HK-2 (cell line): ENCODE data around the gene MYO1E.
"Not testable (repeated sequence)": the region's sequence is repeated elsewhere in the genome, so short reads cannot be mapped to it uniquely, and the experiment has no call there.

Experiments used
- DNase-seq: peaks from one replicate; pipeline ENCODE4 v3.0.0-alpha.2; 2018; ENCODE audit not compliant: unreplicated experiment

The MYO1E gene

DNA sequence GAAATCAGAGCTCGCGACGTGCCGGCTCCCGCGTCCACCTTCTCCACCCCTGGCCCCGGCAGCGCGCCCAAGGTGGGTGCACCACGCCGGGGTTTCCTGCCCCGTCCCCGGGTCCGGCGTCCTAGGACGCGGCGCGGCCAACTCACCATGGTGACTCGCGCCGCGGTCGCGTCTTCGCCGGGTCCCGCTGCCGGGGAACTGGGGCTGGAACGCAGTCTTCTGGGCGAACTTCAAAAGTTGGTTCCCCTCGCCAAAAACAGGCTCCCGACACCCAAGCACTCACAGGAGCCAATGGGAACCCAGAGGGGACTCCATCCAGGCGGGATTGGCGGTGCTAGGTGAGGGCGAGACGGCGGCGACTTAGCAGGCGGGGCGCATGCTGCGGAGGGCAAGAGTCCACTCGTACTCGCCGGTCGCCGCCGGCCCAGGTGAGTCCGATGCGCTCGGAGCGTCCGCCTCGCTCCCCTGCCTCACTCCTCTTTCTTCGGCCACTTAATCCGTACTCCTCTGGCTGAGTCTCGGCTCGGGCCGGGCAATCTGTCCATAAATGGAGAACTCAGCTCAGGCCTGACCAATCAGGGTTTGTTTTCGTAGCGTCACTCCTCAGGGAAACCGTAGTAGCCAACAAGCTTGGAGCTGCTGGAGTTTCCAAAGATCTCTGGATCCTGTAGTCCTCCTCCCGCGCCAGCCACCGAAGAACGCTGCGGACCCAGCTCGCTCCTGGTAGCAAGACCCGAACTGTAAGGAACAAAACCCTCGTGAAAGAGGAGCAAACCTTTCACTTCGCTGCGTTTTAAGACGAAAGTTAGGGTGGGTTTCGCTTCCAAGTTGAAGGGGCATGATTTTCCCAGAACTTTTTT is at the start of gene MYO1E:
TSS of gene MYO1E (minus strand) at position 520 of the 860 bp plus-strand sequence. CDS start at position 149, 371 bp downstream.
- peak; percentile 88 for DNase-seq

GRCh38 chr15:59420986-59421618 is 48.4 kb upstream of the MYO1E start:
- DNase-seq = no peak

GRCh38 chr15:59420108-59420507 is 47.4 kb upstream of the MYO1E start:
- no peak for DNase-seq

GRCh38 chr15:59419170-59419569 is 46.5 kb upstream of the MYO1E start:
- no peak for DNase-seq

DNA sequence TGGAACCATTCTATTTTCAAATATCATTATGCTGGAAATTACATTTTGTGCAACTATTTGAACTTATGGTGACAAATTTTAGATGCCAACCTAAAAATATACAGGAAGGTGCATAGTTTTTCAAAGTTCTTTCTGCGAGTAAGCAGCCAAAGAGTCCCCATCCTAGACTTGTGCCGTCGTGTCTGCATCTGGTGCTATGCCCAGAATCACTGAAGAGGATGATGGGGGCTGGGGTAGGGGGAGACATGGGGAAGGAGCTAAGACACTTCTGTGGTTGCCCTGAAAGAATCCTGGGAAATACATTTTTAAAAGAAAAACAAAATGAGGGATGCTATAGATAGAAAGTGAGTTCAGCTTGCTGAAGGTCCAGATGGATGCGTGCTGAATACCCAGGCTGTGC is 44.1 kb upstream of the MYO1E start:
- DNase-seq = no peak

DNA sequence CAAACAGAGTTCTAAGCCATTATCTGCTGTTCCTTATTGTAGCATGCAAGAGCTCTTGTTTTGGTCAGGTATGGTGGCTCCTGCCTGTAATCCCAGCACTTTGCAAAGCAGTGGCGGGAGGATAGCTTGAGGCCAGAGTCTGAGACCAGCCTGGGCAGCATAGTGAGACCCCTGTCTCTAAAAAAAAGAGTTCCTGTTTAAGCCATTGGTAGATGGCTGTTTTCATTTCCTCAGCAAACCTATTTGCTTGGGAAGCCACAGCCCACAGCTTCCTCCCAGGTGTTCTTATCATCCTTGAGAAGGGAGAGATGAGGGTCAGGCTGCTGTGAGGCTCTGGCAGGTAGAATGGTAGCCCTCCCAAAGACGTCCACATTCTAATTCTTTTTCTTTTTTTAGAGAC is 40.9 kb upstream of the MYO1E start:
- no peak for DNase-seq

DNA sequence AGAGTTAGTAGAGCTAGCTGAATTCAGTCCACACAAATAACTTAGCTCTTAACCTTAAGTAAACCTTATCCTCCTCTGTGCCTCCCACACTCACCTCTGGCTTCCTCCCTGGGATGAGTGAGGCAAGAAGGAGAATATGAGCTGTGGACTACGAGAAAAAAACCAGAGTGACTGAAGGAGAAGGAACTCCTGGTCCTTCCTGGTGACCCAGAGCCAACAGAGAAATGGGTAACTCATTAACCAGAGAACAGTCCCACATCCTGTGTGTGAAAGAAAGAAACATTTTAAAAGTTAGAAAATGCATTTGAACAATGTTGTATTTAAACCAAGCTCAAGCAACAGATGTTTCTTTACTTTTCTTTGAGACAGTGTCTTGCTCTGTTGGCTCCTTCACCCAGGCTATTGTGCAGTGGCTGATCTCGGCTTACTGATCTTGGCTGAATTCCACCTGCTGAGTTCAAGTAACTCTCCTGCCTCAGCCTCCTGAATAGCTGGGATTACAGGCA is 37.8 kb upstream of the MYO1E start:
- peak; percentile 30 for DNase-seq

DNA sequence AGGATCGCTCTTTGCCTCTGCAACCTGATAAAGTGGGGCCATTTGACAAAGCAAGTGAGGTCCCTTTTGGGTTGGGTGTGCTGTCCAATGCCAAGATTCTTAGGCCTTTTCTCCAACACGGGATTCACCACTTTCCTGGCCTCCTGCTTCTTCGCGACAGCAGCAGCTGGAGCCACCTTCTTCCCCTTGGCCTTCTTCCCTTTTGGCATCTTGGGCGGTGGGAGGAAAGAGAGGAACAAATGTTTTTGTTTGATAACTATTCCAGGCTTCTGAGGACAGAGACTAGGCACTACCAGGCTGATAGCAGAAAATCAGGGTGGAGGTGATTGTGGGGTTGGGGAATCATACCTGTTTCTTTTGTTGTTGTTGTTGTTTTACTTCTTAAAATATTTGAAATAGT is 35.3 kb upstream of the MYO1E start:
- DNase-seq = no peak

- DNase-seq = no peak
Observed at GRCh38 chr15:59406446-59406845, 33.8 kb upstream of the MYO1E start.

- no peak for DNase-seq
Observed at GRCh38 chr15:59405079-59405478, 32.4 kb upstream of the MYO1E start.

- DNase-seq = no peak
Observed at GRCh38 chr15:59401824-59402569, 29.3 kb upstream of the MYO1E start.

DNA sequence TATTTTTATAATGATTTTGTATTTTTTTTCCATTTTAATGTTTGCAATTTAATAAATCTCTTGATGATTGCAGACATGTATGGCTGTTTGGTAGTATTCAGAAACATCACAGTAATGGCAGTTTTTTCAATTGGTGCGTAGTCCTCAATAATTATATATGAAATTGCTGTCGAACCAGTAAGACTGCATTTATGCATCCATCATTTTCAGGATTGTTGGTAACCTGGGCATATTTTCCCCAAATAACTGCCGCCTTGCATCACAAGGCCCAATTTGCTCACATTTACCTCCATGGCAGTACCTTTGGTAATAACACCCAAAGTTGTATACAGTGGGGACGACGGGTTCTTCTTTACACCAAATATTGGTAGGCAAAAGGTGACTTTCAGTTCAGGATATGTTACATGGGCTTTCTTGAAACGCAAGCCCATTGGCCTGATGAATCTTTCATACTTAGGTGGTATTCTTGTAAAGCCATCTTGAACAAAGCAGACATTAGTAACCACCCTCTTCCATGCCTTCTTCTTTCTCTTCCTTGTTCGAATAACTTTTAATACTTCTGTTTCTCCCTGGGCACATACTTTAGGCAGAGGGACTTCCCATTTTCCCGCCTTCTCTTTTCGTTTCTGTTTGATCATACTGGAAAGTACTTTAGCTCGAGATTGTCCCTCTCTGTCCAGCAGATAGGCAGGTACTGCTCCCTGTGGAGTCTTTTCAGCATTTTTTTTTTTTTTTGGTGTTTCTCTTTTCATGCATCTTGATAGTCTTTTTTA is 28.6 kb upstream of the MYO1E start:
- not testable (repeated sequence) for DNase-seq

DNA sequence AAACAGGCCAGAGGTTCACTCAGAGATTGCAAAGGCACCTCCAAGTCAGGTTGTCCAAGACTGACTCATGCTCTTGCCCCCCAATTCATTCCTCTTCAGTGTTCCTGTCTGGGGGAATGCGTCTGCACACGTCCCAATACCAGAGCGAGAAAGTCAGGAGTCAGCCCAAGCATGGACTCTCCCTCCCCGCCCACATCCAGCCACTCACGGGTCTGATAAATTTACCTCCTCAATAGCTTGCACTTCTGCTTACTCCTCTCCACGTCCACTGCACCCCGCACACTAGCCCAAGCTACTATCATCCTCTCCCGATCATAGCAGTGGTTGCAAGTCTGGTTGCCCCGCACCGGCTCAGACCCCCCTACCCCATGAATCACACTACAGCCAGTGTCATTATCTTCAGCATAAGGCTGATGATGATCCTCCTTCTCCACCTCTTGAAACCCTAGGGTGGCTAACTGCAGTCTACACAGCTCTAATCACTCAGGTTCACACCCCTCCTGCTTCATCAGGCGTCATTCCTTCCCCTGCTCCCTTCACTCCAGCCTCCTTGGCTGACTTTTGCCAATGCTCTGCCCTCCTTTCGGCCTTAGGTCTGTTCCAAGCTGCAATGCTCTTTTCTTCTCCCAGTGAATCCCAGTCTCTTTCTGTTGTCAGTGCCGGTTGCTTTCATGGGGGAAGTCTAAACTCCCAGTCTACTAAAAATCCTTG is 27.6 kb upstream of the MYO1E start:
- DNase-seq = no peak

- no peak for DNase-seq
Observed at GRCh38 chr15:59399465-59400102, 26.9 kb upstream of the MYO1E start.

GRCh38 chr15:59398220-59398619 is 25.5 kb upstream of the MYO1E start:
- DNase-seq = no peak

DNA sequence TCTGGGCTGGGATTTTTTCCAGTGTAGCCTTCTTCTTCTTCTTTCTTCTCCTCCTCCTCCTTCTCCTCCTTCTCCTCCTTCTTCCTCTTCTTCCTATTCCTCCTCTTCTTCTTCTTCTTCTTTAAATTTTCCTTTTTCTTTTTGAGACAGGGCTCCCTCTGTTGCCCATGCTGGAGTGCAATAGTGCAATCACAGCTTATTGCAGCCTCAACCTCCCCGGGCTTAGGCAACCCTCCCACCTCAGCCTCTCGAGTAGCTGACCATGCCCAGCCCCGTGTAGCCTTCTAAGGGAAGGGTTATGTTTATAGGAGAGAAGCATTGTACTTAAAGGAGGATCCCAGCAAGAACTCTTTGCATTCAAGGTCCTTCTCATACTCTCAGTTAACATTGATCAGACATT is 24.0 kb upstream of the MYO1E start:
- DNase-seq = no peak

DNA sequence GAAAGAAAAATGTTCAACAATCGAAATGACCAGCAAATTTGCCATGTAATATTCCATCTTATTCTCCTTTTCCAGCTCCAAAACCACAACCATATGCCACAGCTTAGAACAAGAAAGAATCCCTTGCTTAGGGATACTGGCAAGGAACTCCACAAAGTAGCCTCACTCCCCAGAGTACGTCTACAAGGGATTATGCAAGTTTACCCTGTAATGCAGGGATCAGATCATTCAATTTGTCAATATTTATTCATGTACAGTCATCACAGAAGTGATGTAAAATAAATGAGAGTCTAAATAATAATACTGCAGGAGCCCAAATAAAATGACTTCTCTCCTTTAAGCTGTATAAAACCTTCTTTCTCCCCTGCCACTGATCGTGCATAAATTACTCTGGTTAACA is 23.5 kb upstream of the MYO1E start:
- DNase-seq = no peak

- DNase-seq = no peak
Observed at GRCh38 chr15:59394166-59394661, 21.5 kb upstream of the MYO1E start.

GRCh38 chr15:59392299-59392698 is 19.6 kb upstream of the MYO1E start:
- no peak for DNase-seq

GRCh38 chr15:59388670-59389069 is 16.0 kb upstream of the MYO1E start:
- no peak for DNase-seq
